A549 (cell line): Measurements from ENCODE around the gene JOSD1. TPM values are rescaled to one million over a fixed set of nuclear protein-coding genes. Genes with fewer than 3 reads are reported as not detected.

Experiments
- ATAC-seq, 2 experiments: fragments of 200-7000 bp in 1 of 2; fragments of >200 bp in 1 of 2; cut with Nextera tagmentation in 1 of 2; cut with Tn5 transposase in 1 of 2; 3 replicates each; pipeline versions ENCODE4 v1.8.0 to v1.9.1; 2018 to 2020; ENCODE audit warnings: mild to moderate bottlenecking in 1 of 2, moderate library complexity in 1 of 2
- CTCF ChIA-PET: fragments of 300-600 bp; sonication (Branson Sonifier 250); formaldehyde crosslinking; extraction: SDS; loops from one replicate; lab custom pipeline; 2021; ENCODE audit warnings: antibody characterized with exemption, inconsistent platforms; lab: Yijun Ruan, JAX
- POLR2A ChIA-PET: fragments of 350-600 bp; formaldehyde crosslinking; extraction: SDS; loops from one replicate; lab custom pipeline; 2021; ENCODE audit warnings: antibody characterized with exemption, inconsistent platforms; lab: Yijun Ruan, JAX
- DNase-seq, 2 experiments: peaks; one replicate each; pipeline versions ENCODE4 v3.0.0 to v3.0.0-alpha.2; 2011 to 2016; ENCODE audit warnings: low read depth in 1 of 2, low spot score in 1 of 2
- FAIRE-seq: peaks from 2 replicates; lab custom pipeline; 2011; peaks lifted over from hg19 to GRCh38; lab: Jason Lieb, UNC
- H3K27ac ChIP-seq, 2 experiments: fragments of >200 bp; sonication (Bioruptor Twin); formaldehyde crosslinking; 3 replicates each; pipeline ENCODE4 v1.5.1; 2016 to 2017
- H3K4me1 ChIP-seq: fragments of >200 bp; sonication (Bioruptor Twin); formaldehyde crosslinking; 3 replicates; pipeline ENCODE4 v1.6.1; 2016
- H3K4me2 ChIP-seq: fragments of >200 bp; sonication (Bioruptor Twin); formaldehyde crosslinking; 3 replicates; pipeline ENCODE4 v1.6.1; 2016
- H3K4me3 ChIP-seq: fragments of >200 bp; sonication (Bioruptor Twin); formaldehyde crosslinking; 3 replicates; pipeline ENCODE4 v1.5.1; 2016
- H3K9me3 ChIP-seq: fragments of >200 bp; sonication (Bioruptor Twin); formaldehyde crosslinking; 3 replicates; pipeline ENCODE4 v1.6.1; 2016
- BHLHE40 ChIP-seq: IDR thresholded peaks from 2 replicates; pipeline ENCODE4 v1.6.1; 2012; ENCODE audit warnings: low read depth, low read length, inconsistent platforms
- EHF ChIP-seq: fragments of 250-450 bp; sonication (Bioruptor Pico); IDR thresholded peaks from 2 replicates; pipeline ENCODE4 v1.5.0; 2020; ENCODE audit warnings: mild to moderate bottlenecking
- EHMT2 ChIP-seq: fragments of 200-600 bp; sonication (generic); IDR thresholded peaks from 2 replicates; pipeline ENCODE4 v1.6.1; 2016; ENCODE audit warnings: antibody characterized with exemption, low read depth, mild to moderate bottlenecking, moderate library complexity
- ESRRA ChIP-seq: fragments of 150-350 bp; IDR thresholded peaks from 2 replicates; pipeline ENCODE4 v1.6.1; 2014; ENCODE audit warnings: mild to moderate bottlenecking, low read length, borderline replicate concordance
- GATA3 ChIP-seq: IDR thresholded peaks from 2 replicates; pipeline ENCODE4 v1.6.1; 2012; ENCODE audit warnings: borderline replicate concordance
- HEYL ChIP-seq: fragments of 250-450 bp; sonication (Bioruptor Pico); IDR thresholded peaks from 2 replicates; pipeline ENCODE4 v1.8.0; 2021; ENCODE audit warnings: mild to moderate bottlenecking, moderate library complexity
- JUNB ChIP-seq: fragments of >200 bp; sonication (Bioruptor Twin); formaldehyde crosslinking; IDR thresholded peaks from 2 replicates; pipeline ENCODE4 v1.6.1; 2016
- KDM1A ChIP-seq: fragments of 200-600 bp; sonication (generic); IDR thresholded peaks from 2 replicates; pipeline ENCODE4 v1.6.1; 2016; ENCODE audit warnings: low read depth, mild to moderate bottlenecking
- MAZ ChIP-seq: fragments of 150-350 bp; IDR thresholded peaks from 2 replicates; pipeline ENCODE4 v1.6.1; 2014; ENCODE audit warnings: antibody characterized with exemption, low read depth, low read length, borderline replicate concordance
- NPAS2 ChIP-seq: fragments of 250-450 bp; sonication (Bioruptor Pico); IDR thresholded peaks from 2 replicates; pipeline ENCODE4 v1.8.0; 2022; ENCODE audit warnings: mild to moderate bottlenecking, moderate library complexity, borderline replicate concordance
- PHF8 ChIP-seq: fragments of 200-600 bp; sonication (generic); IDR thresholded peaks from 2 replicates; pipeline ENCODE4 v1.6.1; 2016; ENCODE audit warnings: low read depth, mild to moderate bottlenecking, antibody characterized with exemption, moderate library complexity, borderline replicate concordance
- POLR2AphosphoS2 ChIP-seq: conservative IDR thresholded peaks from 2 replicates; pipeline ENCODE4 v1.6.1; 2012; ENCODE audit warnings: low read length, improper control_type of control experiment, inconsistent platforms
- RAD21 ChIP-seq, 2 experiments: fragments of >200 bp in 1 of 2; sonication (Bioruptor Twin) in 1 of 2; formaldehyde crosslinking in 1 of 2; IDR thresholded peaks in 1 of 2; conservative IDR thresholded peaks in 1 of 2; 2 replicates in 1 of 2; 3 replicates in 1 of 2; pipeline ENCODE4 v1.6.1; 2012 to 2018; ENCODE audit warnings: inconsistent platforms in 1 of 2
- RARB ChIP-seq: fragments of 250-450 bp; sonication (Bioruptor Pico); IDR thresholded peaks from 2 replicates; pipeline ENCODE4 v1.8.0; 2021; ENCODE audit warnings: mild to moderate bottlenecking, moderate library complexity
- RFX5 ChIP-seq: fragments of 450-650 bp; IDR thresholded peaks from 2 replicates; pipeline ENCODE4 v1.7.1; 2014; ENCODE audit warnings: antibody characterized with exemption, mild to moderate bottlenecking, moderate library complexity
- SMC3 ChIP-seq: fragments of >200 bp; sonication (Bioruptor Twin); formaldehyde crosslinking; IDR thresholded peaks from 3 replicates; pipeline ENCODE4 v1.6.1; 2018; ENCODE audit warnings: inconsistent platforms
- SREBF2 ChIP-seq: fragments of 450-650 bp; IDR thresholded peaks from 2 replicates; pipeline ENCODE4 v1.6.1; 2014; ENCODE audit warnings: mild to moderate bottlenecking, moderate library complexity
- TFCP2L1 ChIP-seq: fragments of 250-450 bp; sonication (Bioruptor Pico); IDR thresholded peaks from 2 replicates; pipeline ENCODE4 v1.5.0; 2021; ENCODE audit warnings: mild to moderate bottlenecking
- ZC3H11A ChIP-seq: fragments of 450-650 bp; IDR thresholded peaks from 2 replicates; pipeline ENCODE4 v1.6.1; 2014; ENCODE audit warnings: antibody characterized with exemption, mild to moderate bottlenecking
- WGBS: methylation state at CpG from one replicate; pipeline ENCODE4 v1.1.6; 2017; ENCODE audit errors: missing lambda C conversion rate; 5-methylcytosine and 5-hydroxymethylcytosine counted together
- polyA plus RNA-seq, 4 experiments: library from polyadenylated mRNA; depleted of rRNA in 3 of 4; stranded (reverse); fragments of >200 nt; fragmentation: RNase III in 1 of 4; extraction: RNeasy Plus Mini Kit Qiagen cat#74134 plus additional on column Dnase treatment in 1 of 4; gene quantifications; 2 replicates in 3 of 4; 3 replicates in 1 of 4; pipeline ENCODE4 v1.2.3, GENCODE V29; 2011 to 2017
- TF ChIP-seq, protein P1 (sequence below): fragments of 150-350 bp; IDR thresholded peaks from 2 replicates; pipeline ENCODE4 v1.6.1; 2014; ENCODE audit warnings: low read depth, mild to moderate bottlenecking, low read length
- TF ChIP-seq, protein P2 (sequence below): fragments of 250-450 bp; sonication (Bioruptor Pico); IDR thresholded peaks from 2 replicates; pipeline ENCODE4 v1.5.0; 2021; ENCODE audit warnings: mild to moderate bottlenecking, moderate library complexity, borderline replicate concordance
- TF ChIP-seq, protein P3 (sequence below): fragments of 250-450 bp; sonication (Bioruptor Pico); IDR thresholded peaks from 2 replicates; pipeline ENCODE4 v1.5.0; 2020; ENCODE audit warnings: low read depth, mild to moderate bottlenecking, moderate library complexity
- TF ChIP-seq, protein P4 (sequence below): fragments of >200 bp; sonication (Bioruptor Twin); formaldehyde crosslinking; IDR thresholded peaks from 3 replicates; pipeline ENCODE4 v1.6.1; 2016

JOSD1 gene
- polyA plus RNA-seq, 2 of the 4 experiments (the other 2 are of a cell fraction) = 29.7 to 37.5 TPM

DNA sequence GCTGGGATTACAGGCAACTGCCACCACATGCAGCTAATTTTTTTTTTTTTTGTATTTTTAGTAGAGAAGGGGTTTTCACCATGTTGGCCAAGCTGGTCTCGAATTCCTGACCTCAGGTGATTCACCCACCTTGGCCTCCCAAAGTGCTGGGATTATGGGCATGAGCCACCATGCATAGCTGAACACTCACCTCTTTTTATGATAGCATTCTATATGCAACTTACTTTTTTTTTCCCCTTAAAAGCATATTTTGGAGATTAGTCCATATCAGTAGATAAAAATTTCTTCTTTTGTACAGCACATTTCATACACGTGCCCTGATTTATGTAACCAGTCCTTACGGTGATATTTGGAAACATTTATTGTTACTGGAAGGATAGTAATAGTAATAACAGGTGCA, 19.6 kb upstream of the JOSD1 start:
- TF ChIP-seq SREBF2 (no peak), RARB (no peak), ZC3H11A (no peak), BHLHE40 (no peak), HEYL (CRISPR knock-in tag) (no peak), POLR2AphosphoS2 (no peak), KDM1A (no peak), TFCP2L1 (CRISPR knock-in tag) (no peak)
- TF ChIP-seq, protein P1, sequence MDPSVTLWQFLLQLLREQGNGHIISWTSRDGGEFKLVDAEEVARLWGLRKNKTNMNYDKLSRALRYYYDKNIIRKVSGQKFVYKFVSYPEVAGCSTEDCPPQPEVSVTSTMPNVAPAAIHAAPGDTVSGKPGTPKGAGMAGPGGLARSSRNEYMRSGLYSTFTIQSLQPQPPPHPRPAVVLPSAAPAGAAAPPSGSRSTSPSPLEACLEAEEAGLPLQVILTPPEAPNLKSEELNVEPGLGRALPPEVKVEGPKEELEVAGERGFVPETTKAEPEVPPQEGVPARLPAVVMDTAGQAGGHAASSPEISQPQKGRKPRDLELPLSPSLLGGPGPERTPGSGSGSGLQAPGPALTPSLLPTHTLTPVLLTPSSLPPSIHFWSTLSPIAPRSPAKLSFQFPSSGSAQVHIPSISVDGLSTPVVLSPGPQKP = no peak
- TF ChIP-seq, protein P2, sequence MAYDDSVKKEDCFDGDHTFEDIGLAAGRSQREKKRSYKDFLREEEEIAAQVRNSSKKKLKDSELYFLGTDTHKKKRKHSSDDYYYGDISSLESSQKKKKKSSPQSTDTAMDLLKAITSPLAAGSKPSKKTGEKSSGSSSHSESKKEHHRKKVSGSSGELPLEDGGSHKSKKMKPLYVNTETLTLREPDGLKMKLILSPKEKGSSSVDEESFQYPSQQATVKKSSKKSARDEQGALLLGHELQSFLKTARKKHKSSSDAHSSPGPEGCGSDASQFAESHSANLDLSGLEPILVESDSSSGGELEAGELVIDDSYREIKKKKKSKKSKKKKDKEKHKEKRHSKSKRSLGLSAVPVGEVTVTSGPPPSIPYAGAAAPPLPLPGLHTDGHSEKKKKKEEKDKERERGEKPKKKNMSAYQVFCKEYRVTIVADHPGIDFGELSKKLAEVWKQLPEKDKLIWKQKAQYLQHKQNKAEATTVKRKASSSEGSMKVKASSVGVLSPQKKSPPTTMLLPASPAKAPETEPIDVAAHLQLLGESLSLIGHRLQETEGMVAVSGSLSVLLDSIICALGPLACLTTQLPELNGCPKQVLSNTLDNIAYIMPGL (CRISPR knock-in tag) = no peak
- TF ChIP-seq, protein P3, sequence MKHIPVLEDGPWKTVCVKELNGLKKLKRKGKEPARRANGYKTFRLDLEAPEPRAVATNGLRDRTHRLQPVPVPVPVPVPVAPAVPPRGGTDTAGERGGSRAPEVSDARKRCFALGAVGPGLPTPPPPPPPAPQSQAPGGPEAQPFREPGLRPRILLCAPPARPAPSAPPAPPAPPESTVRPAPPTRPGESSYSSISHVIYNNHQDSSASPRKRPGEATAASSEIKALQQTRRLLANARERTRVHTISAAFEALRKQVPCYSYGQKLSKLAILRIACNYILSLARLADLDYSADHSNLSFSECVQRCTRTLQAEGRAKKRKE (CRISPR knock-in tag) = no peak
- ChIA-PET POLR2A (no interaction called here), CTCF (interaction anchor here (0.7 to 7.4 kb wide), 4 partner anchors 15 to 791 kb away, joined by 3 to 69 read pairs (median 4); no protein-coding TSS in a partner anchor)
- H3K27ac ChIP-seq = no peak overlapping the region
- no peak overlapping the region for H3K4me2 ChIP-seq
- 93% methylated on average over 3 of the region's 3 CpGs for WGBS
- H3K4me3 ChIP-seq = no peak overlapping the region
- DNase-seq (no peak), FAIRE-seq (no peak), ATAC-seq (no peak)
- peaks cover 15% of the 10 kb centered on the region for H3K4me1 ChIP-seq
- H3K9me3 ChIP-seq = no peaks in the 10 kb centered on the region

DNA sequence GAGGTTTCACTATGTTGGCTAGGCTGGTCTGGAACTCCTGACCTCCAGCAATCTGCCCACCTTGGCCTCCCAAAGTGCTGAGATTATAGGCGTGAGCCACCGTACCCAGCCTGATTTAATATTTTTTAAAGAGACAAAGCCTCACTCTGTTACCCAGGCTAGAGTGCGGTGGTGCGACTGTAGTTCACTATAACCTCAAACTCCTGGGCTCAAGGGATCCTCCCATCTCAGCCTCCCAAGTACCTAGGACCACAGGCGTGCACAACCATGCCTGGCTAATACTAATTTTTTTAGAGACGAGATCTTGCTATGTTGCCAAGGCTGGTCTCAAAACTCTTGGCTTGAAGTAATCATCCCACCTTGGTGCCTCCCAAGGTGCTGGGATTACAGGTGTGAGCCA, 18.5 kb upstream of the JOSD1 start:
- DNase-seq = no peak
- POLR2A ChIA-PET = interaction anchor here (1.0 to 2.1 kb wide), 2 partner anchors 13 to 38 kb away, joined by 6 to 7 read pairs; partner anchors contain the start of genes GTPBP1 and TOMM22
- no peak for TF ChIP-seq MAZ
- TF ChIP-seq PHF8 = no peak
- TF ChIP-seq, protein P3 (CRISPR knock-in tag) = no peak
- no peak for TF ChIP-seq RFX5
- no peak for TF ChIP-seq SMC3
- no peak for TF ChIP-seq RAD21 (conservative IDR thresholded peaks at IDR 0.05 in 1 of 2, IDR thresholded peaks at IDR 0.05 in 1 of 2)
- TF ChIP-seq ESRRA = no peak
- no peak for TF ChIP-seq GATA3
- no peak for TF ChIP-seq JUNB
- TF ChIP-seq BHLHE40 = no peak
- no peak for TF ChIP-seq NPAS2 (CRISPR knock-in tag)
- no peak for TF ChIP-seq EHMT2
- no peak for TF ChIP-seq EHF (CRISPR knock-in tag)
- TF ChIP-seq, protein P4, sequence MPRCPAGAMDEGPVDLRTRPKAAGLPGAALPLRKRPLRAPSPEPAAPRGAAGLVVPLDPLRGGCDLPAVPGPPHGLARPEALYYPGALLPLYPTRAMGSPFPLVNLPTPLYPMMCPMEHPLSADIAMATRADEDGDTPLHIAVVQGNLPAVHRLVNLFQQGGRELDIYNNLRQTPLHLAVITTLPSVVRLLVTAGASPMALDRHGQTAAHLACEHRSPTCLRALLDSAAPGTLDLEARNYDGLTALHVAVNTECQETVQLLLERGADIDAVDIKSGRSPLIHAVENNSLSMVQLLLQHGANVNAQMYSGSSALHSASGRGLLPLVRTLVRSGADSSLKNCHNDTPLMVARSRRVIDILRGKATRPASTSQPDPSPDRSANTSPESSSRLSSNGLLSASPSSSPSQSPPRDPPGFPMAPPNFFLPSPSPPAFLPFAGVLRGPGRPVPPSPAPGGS = no peak
- no peak for ATAC-seq
- CTCF ChIA-PET = interaction anchor here (1.1 to 2.5 kb wide), 3 partner anchors 11 to 21 kb away, joined by 4 to 22 read pairs (median 5); no protein-coding TSS in a partner anchor
- FAIRE-seq = no peak
- Histone ChIP-seq H3K4me2 (peak overlapping the region; percentile 60; the same call in 2 of the 3 replicates), H3K9me3 (no peaks in the 10 kb centered on the region), H3K4me1 (peaks cover 15% of the 10 kb centered on the region), H3K27ac (peak overlapping the region in 1 of 2 experiments; percentile 54; a peak in 3 of 6 replicates), H3K4me3 (no peak overlapping the region)
- 77% methylated on average over 6 of the region's 6 CpGs for WGBS
